GM23338 (cell line): ENCODE data around the gene PIANP.

ENCODE experiments used
- CREB1 ChIP-seq: fragments of 250-450 bp; sonication (Bioruptor Pico); IDR thresholded peaks from 2 replicates; pipeline ENCODE4 v1.5.0; 2020; ENCODE audit warnings: low read depth, mild to moderate bottlenecking, moderate library complexity
- EZH2 ChIP-seq: fragments of 200-600 bp; sonication (generic); IDR thresholded peaks from one replicate; pipeline ENCODE4 v1.8.0; 2017; ENCODE audit warnings: antibody characterized with exemption, mild to moderate bottlenecking, low read depth; ENCODE audit not compliant: unreplicated experiment
- EZH2phosphoT487 ChIP-seq: fragments of 200-600 bp; sonication (generic); IDR thresholded peaks from one replicate; pipeline ENCODE4 v1.8.1; 2018; ENCODE audit warnings: antibody characterized with exemption; ENCODE audit not compliant: unreplicated experiment
- JUNB ChIP-seq: IDR thresholded peaks from one replicate; pipeline ENCODE4 v1.6.1; 2016; ENCODE audit warnings: antibody characterized with exemption; ENCODE audit not compliant: unreplicated experiment
- NANOG ChIP-seq: IDR thresholded peaks from 2 replicates; pipeline ENCODE4 v1.6.1; 2016; ENCODE audit warnings: antibody characterized with exemption, borderline replicate concordance
- POLR2AphosphoS5 ChIP-seq: IDR thresholded peaks from 2 replicates; pipeline ENCODE4 v1.6.1; 2016; ENCODE audit warnings: antibody characterized with exemption, low read depth
- STAT1 ChIP-seq: IDR thresholded peaks from one replicate; pipeline ENCODE4 v1.6.1; 2016; ENCODE audit warnings: antibody characterized with exemption; ENCODE audit not compliant: unreplicated experiment
- TF ChIP-seq, protein P1 (sequence below), 2 experiments: fragments of 200-600 bp in 1 of 2; sonication (generic) in 1 of 2; conservative IDR thresholded peaks; 2 replicates each; pipeline versions ENCODE4 v1.5.1 to v1.6.1; 2016 to 2017; ENCODE audit warnings: antibody characterized with exemption in 2 of 2, low read depth in 2 of 2, mild to moderate bottlenecking in 2 of 2, moderate library complexity in 1 of 2
- TF ChIP-seq, protein P2 (sequence below): IDR thresholded peaks from 2 replicates; pipeline ENCODE4 v1.6.1; 2016; ENCODE audit warnings: antibody characterized with exemption

DNA sequence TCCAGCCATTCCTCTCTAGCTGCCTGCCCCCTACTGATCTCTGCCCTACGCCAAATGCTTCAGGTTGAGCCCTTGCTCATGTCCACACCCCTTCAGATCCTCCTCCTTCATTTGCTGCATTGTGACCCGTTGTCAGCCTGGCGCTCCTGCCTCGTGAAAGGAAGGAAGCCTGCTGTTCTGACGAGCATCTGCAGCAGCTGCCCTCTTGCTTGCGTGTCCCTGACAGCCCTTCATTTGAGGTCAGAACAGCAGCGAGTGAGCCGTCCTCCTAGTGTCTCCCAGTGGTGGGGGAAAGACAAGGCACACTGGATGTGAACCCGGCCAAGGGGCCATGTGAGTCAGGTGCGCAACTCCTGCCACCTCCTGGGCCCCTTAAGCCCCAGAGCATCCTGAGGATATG is 3.0 kb upstream of the PIANP start:
- TF ChIP-seq POLR2AphosphoS5 (no peak), EZH2phosphoT487 (no peak), CREB1 (no peak), EZH2 (no peak), STAT1 (no peak), NANOG (no peak), JUNB (no peak)
- TF ChIP-seq, protein P1, sequence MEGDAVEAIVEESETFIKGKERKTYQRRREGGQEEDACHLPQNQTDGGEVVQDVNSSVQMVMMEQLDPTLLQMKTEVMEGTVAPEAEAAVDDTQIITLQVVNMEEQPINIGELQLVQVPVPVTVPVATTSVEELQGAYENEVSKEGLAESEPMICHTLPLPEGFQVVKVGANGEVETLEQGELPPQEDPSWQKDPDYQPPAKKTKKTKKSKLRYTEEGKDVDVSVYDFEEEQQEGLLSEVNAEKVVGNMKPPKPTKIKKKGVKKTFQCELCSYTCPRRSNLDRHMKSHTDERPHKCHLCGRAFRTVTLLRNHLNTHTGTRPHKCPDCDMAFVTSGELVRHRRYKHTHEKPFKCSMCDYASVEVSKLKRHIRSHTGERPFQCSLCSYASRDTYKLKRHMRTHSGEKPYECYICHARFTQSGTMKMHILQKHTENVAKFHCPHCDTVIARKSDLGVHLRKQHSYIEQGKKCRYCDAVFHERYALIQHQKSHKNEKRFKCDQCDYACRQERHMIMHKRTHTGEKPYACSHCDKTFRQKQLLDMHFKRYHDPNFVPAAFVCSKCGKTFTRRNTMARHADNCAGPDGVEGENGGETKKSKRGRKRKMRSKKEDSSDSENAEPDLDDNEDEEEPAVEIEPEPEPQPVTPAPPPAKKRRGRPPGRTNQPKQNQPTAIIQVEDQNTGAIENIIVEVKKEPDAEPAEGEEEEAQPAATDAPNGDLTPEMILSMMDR (conservative IDR thresholded peaks at IDR 0.05; ENCODE audit: low read depth in 2 of 2): peak in 1 of 2 experiments; percentile 16; a peak in 1 of 4 replicates
- TF ChIP-seq, protein P2, sequence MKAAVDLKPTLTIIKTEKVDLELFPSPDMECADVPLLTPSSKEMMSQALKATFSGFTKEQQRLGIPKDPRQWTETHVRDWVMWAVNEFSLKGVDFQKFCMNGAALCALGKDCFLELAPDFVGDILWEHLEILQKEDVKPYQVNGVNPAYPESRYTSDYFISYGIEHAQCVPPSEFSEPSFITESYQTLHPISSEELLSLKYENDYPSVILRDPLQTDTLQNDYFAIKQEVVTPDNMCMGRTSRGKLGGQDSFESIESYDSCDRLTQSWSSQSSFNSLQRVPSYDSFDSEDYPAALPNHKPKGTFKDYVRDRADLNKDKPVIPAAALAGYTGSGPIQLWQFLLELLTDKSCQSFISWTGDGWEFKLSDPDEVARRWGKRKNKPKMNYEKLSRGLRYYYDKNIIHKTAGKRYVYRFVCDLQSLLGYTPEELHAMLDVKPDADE: no peak
